Upper lobe of left lung (tissue), 6 donors: ENCODE measurements around the gene ADAMTSL5. TPM values are rescaled to one million over a fixed set of nuclear protein-coding genes. Genes with fewer than 3 reads are reported as not detected.
A peak's percentile ranks its signal among the peaks of the same experiment; 100 is the strongest.

ENCODE experiments used
- ATAC-seq, 2 donors: fragments of 200-7000 bp; cut with Tn5 transposase; one replicate each; pipeline ENCODE4 v1.9.1; 2022; ENCODE audit warnings: mild to moderate bottlenecking in 2 of 2, moderate library complexity in 2 of 2; ENCODE audit not compliant: low FRiP score in 2 of 2
- DNase-seq, 2 donors: peaks; one replicate each; pipeline ENCODE4 v3.0.0-alpha.2; 2019 to 2020
- H3K27ac ChIP-seq, 4 donors: fragments of 200-600 bp; sonication (generic); one replicate each; pipeline ENCODE4 v1.5.1; 2016 to 2019
- H3K27me3 ChIP-seq, 4 donors: fragments of 200-600 bp; sonication (generic); one replicate each; pipeline ENCODE4 v1.5.1; 2017 to 2019
- H3K36me3 ChIP-seq, 4 donors: fragments of 200-600 bp; sonication (generic); one replicate each; pipeline ENCODE4 v1.5.1; 2016 to 2019
- H3K4me1 ChIP-seq, 4 donors: fragments of 200-600 bp; sonication (generic); one replicate each; pipeline ENCODE4 v1.5.1; 2018 to 2019
- H3K4me3 ChIP-seq, 4 donors: fragments of 200-600 bp; sonication (generic); one replicate each; pipeline ENCODE4 v1.5.1; 2017 to 2019; ENCODE audit warnings: mild to moderate bottlenecking in 2 of 4, moderate library complexity in 1 of 4
- H3K9me3 ChIP-seq, 4 donors: fragments of 200-600 bp; sonication (generic); one replicate each; pipeline ENCODE4 v1.5.1; 2018 to 2019
- CTCF ChIP-seq, 6 experiments: fragments of 450-650 bp in 4 of 6; fragments of 200-600 bp in 2 of 6; sonication (generic) in 2 of 6; IDR thresholded peaks; one replicate each; pipeline ENCODE4 v1.5.1; 2016 to 2019; ENCODE audit warnings: antibody characterized with exemption in 6 of 6
- EP300 ChIP-seq, 4 donors: sonication (generic); formaldehyde crosslinking; IDR thresholded peaks; one replicate each; pipeline ENCODE4 v1.5.1; 2017; ENCODE audit warnings: antibody characterized with exemption in 4 of 4, control low read depth in 2 of 4
- POLR2A ChIP-seq, 4 donors: fragments of 450-650 bp; IDR thresholded peaks; one replicate each; pipeline ENCODE4 v1.5.1; 2016 to 2017; ENCODE audit warnings: antibody characterized with exemption in 4 of 4, mild to moderate bottlenecking in 2 of 4
- POLR2AphosphoS5 ChIP-seq, 2 donors: sonication (generic); formaldehyde crosslinking; IDR thresholded peaks; one replicate each; pipeline ENCODE4 v1.5.1; 2017; ENCODE audit warnings: antibody characterized with exemption in 2 of 2
- WGBS, 2 donors: methylation state at CpG; one replicate each; pipeline ENCODE4 v1.1.5; 2017 to 2018; 5-methylcytosine and 5-hydroxymethylcytosine counted together
- total RNA-seq, 6 donors: library from RNA; depleted of rRNA in 4 of 6; stranded (reverse); fragments of >200 nt in 4 of 6; gene quantifications; one replicate each; pipeline versions ENCODE4 v1.1.0 to v1.2.1, GENCODE V29; 2016 to 2021
- donor health status: DM: no; HTN: no; CAD: no; lungs with moderate emphysema.
- donor health status: DM: no; HTN: yes; CAD: no; lungs with severe emphysema.

The ADAMTSL5 gene
- total RNA-seq, 6 donors from 2014 or later: 0.89 to 11.5 (median 4.9) TPM

DNA sequence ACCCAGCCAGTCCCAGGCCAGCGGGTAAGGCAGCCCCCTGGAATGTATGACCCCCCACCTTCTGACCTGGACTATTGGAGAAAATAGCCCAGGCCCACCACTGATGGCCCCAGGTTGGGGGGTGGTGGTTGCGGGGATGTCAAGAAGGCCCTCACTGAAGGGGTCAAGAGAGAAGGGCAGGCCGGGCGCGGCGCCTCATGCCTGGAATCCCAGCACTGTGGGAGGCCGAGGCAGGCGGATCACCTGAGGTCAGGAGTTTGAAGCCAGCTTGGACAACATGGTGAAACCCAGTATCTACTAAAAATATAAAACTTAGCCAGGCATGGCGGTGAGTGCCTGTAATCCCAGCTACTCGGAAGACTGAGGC lies 1.5 kb upstream of the ADAMTSL5 start:
- Histone ChIP-seq H3K27me3 (peaks cover 0 to 27% (median 12%) of the 10 kb centered on the region in 4 donors), H3K4me3 (no peak overlapping the region), H3K9me3 (no peaks in the 10 kb centered on the region), H3K36me3 (no peaks in the 10 kb centered on the region), H3K27ac (no peak overlapping the region), H3K4me1 (peaks cover 9 to 18% (median 14%) of the 10 kb centered on the region in 4 donors)
- no peak for DNase-seq
- ATAC-seq: no peak
- 47 to 66% methylated on average over 8 to 10 of the region's 10 CpGs for WGBS, 2 donors
- TF ChIP-seq CTCF (IDR thresholded peaks at IDR 0.05) (no peak), EP300 (IDR thresholded peaks at IDR 0.05) (no peak), POLR2A (IDR thresholded peaks at IDR 0.05) (no peak), POLR2AphosphoS5 (IDR thresholded peaks at IDR 0.05) (no peak)

DNA sequence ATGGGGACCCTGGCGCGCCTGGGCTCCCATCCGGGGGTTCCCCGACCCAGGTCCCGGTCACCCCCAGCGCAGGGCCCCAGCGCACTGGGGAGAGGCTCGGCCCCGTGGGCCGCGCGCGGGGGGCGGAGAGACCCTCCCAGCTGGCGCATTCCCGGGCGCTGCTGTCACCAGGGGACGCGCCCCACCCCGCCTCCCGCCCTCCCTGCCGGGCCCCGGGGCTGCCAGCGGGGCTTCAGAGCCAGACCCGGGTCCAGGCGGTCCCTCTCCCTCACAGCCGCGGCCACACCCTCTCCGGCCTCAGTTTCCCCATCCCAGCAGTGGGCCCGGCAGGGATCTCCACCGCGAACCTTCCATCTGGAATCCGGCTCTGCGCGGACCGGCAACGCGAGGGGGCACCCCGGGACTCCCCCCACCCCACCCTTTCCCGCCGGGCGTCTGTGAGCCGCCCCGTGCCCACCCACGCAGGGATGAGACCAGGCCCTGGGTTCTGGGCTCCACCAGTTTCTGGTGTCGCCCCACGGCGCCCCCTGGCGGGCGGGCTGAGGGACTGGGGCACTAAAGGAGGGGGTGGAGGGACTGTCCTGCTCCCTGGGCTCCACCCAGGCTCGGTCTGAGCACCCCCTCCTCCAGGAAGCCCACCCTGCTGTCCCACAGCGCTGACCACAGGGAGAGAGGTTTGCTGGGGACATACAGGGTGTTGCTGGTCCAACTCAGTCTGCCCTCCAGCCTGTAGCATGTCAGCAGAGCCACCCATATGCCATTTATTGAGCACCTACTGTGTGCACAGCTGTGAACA lies 878 bp upstream of the ADAMTSL5 start:
- TF ChIP-seq CTCF (IDR thresholded peaks at IDR 0.05): peak in 5 of 6 experiments; percentile 42 to 71 (median 61)
- no peak for TF ChIP-seq POLR2AphosphoS5 (IDR thresholded peaks at IDR 0.05)
- no peaks in the 10 kb centered on the region for H3K36me3 ChIP-seq
- peak in 1 of 2 donors; percentile 73 for ATAC-seq
- H3K4me3 ChIP-seq: peak overlapping the region; percentile 12 to 51 (median 48)
- peaks cover 9 to 18% (median 14%) of the 10 kb centered on the region in 4 donors for H3K4me1 ChIP-seq
- peaks cover 0 to 27% (median 12%) of the 10 kb centered on the region in 4 donors for H3K27me3 ChIP-seq
- 7% methylated on average over 2 of the region's 52 CpGs; no CpG with 5 or more reads in 1 of the 2 donors for WGBS, 2 donors
- peak overlapping the region in 1 of 4 donors; percentile 28 for H3K27ac ChIP-seq
- H3K9me3 ChIP-seq: no peaks in the 10 kb centered on the region
- peak; percentile 39 to 94 for DNase-seq

DNA sequence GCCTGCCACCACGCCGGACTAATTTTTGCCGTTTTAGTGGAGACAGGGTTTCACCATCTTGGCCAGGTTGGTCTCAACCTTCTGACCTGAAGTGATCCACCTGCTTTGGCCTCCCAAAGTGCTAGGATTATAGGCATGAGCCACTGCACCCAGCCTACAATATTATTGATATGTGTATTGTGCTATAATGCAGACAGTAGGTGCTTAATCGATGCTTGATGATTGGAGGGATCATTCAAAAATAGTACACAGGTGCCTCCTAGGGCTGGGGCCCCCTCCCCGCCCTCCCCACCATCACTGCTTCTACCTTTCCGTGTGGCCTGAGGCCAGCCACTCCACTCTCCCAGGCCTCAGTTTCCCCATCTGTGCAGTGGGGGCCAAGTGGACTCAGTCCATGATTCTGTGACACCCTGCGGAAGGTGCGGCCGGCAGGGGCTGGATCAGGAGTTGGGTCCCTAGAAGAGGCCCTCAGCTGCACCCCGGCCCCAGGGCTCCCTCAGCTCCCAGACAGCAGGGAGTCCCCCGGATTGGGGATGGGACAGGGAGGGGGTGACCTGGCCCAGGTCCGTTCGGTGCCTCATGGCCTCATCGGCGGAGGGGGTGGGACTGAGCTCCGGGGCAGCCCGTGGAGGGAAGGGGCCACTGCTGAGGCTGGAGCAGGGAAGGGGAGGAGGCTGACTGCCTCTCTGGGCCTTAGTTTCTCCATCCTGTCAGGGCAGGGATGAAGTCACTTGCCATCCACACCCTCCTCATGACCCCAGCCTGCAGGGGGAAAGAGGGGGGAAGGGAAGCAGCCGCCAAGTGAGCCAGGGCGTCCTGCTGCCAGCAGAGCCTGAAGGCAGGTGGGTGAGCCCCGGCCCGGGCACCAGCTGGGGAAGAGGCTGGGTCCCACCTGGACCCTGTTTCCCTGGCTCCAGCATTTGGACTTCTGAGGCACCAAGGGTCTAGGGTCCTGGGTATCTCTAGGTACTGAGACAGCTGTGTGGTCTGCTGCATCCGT lies 1.2 kb downstream of the ADAMTSL5 start:
- DNase-seq (no peak), ATAC-seq (no peak)
- no peaks in the 10 kb centered on the region for H3K36me3 ChIP-seq
- H3K4me3 ChIP-seq: no peak overlapping the region
- H3K9me3 ChIP-seq: peaks cover 0 to 4% (median 0%) of the 10 kb centered on the region in 4 donors
- no peak overlapping the region for H3K27ac ChIP-seq
- WGBS, 2 donors: 57 to 93% methylated on average over 5 to 16 of the region's 22 CpGs
- H3K4me1 ChIP-seq: peaks cover 16 to 32% (median 24%) of the 10 kb centered on the region in 4 donors
- H3K27me3 ChIP-seq: peaks cover 0 to 27% (median 12%) of the 10 kb centered on the region in 4 donors
- TF ChIP-seq POLR2AphosphoS5 (IDR thresholded peaks at IDR 0.05): no peak
- TF ChIP-seq EP300 (IDR thresholded peaks at IDR 0.05): no peak
- no peak for TF ChIP-seq CTCF (IDR thresholded peaks at IDR 0.05)
- no peak for TF ChIP-seq POLR2A (IDR thresholded peaks at IDR 0.05)

- H3K27me3 ChIP-seq: peaks cover 0 to 27% (median 12%) of the 10 kb centered on the region in 4 donors
- H3K4me3 ChIP-seq: no peak overlapping the region
- peaks cover 16 to 32% (median 24%) of the 10 kb centered on the region in 4 donors for H3K4me1 ChIP-seq
- no peak for DNase-seq
- no peak overlapping the region for H3K27ac ChIP-seq
- 32 to 36% methylated on average over 8 to 9 of the region's 9 CpGs for WGBS, 2 donors
- no peak for ATAC-seq
- no peaks in the 10 kb centered on the region for H3K36me3 ChIP-seq
- peaks cover 0 to 4% (median 0%) of the 10 kb centered on the region in 4 donors for H3K9me3 ChIP-seq
- no peak for TF ChIP-seq POLR2AphosphoS5 (IDR thresholded peaks at IDR 0.05)
- TF ChIP-seq CTCF (IDR thresholded peaks at IDR 0.05): no peak
- no peak for TF ChIP-seq POLR2A (IDR thresholded peaks at IDR 0.05)
- TF ChIP-seq EP300 (IDR thresholded peaks at IDR 0.05): no peak
These were observed 2.0 kb downstream of the ADAMTSL5 start for GRCh38 chr19:1510807-1511206.
